Measurements from ENCODE around the gene MS4A15. TPM values are rescaled to one million over a fixed set of nuclear protein-coding genes. Genes with fewer than 3 reads are reported as not detected.

MS4A15 gene
- total and polyA plus RNA-seq, 9 of the 15 experiments (the other 6 are each of a cell fraction or from before 2014, with no cell fraction given): not detected

DNA sequence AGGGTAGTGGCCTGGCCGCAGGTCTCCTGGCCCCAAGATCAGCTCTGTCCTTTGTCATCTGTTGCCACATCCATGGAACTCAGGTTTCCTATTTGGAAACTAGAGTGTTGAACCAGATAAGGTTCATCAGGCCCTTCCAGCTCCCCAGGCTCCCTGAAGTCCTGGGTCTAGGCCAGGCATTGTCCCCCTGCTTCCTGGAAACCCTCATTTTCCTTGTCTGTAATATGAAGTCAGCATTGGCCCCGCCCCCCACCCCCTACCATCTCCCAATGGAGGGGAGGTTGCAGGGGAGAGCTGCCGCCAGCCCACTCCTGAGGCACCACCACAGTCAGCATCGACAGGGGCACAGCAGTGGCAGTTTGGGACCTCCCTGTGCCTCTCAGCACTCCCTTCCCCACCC lies 19.5 kb downstream of the MS4A15 start:
- Histone ChIP-seq H3K79me2 (ENCODE audit: control insufficient read depth, insufficient read depth, low read length) (no peaks in the 10 kb centered on the region), H3K4me2 (ENCODE audit: insufficient read depth, low read length) (no peak overlapping the region), H3K9me1 (ENCODE audit: control insufficient read depth, insufficient read depth, low read length) (no peaks in the 10 kb centered on the region), H3K4me3 (no peak overlapping the region), H3K27ac (ENCODE audit: extremely low read depth, low read depth, low read length) (no peak overlapping the region), H3K9me3 (replicated peaks; ENCODE audit: control insufficient read depth, insufficient read depth, low read depth, low read length) (no peaks in the 10 kb centered on the region), H3K9ac (ENCODE audit: insufficient read depth in 1 of 2, low read depth in 2 of 2, low read length in 2 of 2) (no peak overlapping the region), H3K27me3 (ENCODE audit: control insufficient read depth in 2 of 2, insufficient read depth in 2 of 2, low read length in 2 of 2) (peaks cover 15 to 34% of the 10 kb centered on the region in 2 experiments; a peak in 4 of 5 replicates), H3K36me3 (ENCODE audit: control insufficient read depth, insufficient read depth, low read length) (no peaks in the 10 kb centered on the region), H2AFZ (ENCODE audit: low read depth, low read length) (no peak overlapping the region), H3K4me1 (replicated peaks in 1 of 2; ENCODE audit: control insufficient read depth in 2 of 2, insufficient read depth in 2 of 2, low read length in 2 of 2) (peaks cover 0 to 10% of the 10 kb centered on the region in 2 experiments; a peak in 1 of 5 replicates), H4K20me1 (replicated peaks; ENCODE audit: control insufficient read depth, insufficient read depth, low read length) (peaks cover 6% of the 10 kb centered on the region; the same call in 1 of the 2 replicates)
- intact Hi-C loops (cut with micrococcal nuclease) (loop anchor here (5.0 kb wide), 1 partner anchor 351 kb away; no protein-coding TSS in a partner anchor), in situ Hi-C loops (cut with MboI) (loop anchor here (5.0 kb wide), 1 partner anchor 121 kb away; no protein-coding TSS in a partner anchor)
- BruUV-seq (replicated peaks): no TSS peak
- WGBS (ENCODE audit: insufficient coverage, low coverage, missing lambda C conversion rate): 28% methylated on average over 4 of the region's 4 CpGs
- no peak for FAIRE-seq
- ATAC-seq: no peak
- POLR2A ChIA-PET: no interaction called here
- TF ChIP-seq, protein P1, sequence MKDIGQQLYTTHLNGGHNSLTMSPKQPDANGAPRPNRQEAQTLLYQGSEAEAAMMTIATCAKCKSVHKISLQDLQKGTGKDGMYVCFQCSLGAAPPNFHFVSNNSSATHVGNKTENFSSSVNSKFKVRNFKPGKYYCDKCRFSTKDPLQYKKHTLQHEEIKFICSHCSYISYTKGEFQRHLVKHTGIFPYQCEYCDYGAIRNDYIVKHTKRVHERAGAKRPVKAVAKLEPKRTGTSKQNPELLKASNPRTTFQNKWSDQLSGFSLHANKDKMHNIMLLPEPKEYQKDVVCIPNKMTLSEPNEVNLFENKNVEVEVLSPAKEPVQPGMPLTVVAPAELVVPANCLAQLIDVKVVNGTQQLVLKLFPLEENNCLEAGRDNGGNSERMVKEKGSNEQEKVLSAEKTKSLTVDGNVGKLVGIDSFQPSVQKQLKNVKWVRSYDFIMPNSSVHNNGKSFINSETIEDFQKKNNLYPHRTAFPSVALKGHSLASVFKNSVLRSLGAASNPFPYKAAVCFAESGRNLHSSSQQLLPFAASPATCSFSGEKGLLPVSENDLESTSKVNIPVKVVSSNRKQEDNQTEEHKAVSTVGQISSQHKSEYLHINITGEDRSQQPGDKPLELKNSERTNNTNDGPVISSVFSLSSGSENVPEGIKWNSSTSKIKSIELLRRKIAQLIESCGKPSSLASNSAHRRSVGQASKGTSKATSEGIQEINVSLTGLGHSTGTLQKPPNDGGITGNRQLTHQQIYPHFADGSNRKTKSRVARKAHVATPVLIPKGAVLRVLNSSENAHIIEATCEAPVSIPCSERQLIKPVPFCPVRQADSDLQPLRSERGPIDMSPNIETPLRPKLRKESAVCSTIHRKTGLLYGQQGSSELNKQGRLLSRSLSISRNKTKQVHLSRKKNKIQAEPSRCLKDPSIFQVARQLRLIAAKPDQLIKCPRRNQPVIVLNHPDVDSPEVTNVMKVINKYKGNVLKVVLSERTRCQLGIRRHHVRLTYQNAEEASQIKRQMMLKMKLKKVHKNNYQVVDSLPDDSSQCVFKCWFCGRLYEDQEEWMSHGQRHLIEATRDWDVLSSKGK (CRISPR knock-in tag; IDR thresholded peaks at IDR 0.05): no peak
- no peak for TF ChIP-seq TBL1XR1 (IDR thresholded peaks at IDR 0.05; ENCODE audit: low read length in 2 of 2)
- no peak for DNase-seq (ENCODE audit: extremely low read depth in 1 of 4, low spot score in 3 of 4)
- CTCF ChIA-PET (ENCODE audit: low intra/inter-chr PET ratio): interaction anchor here (0.7 to 1.2 kb wide), 5 partner anchors 9 to 412 kb away, joined by 3 to 5 read pairs (median 3); no protein-coding TSS in a partner anchor

Data from K562 (cell line).